Breast epithelium (tissue), 3 donors: ENCODE measurements around the gene ARFGEF2.

Source experiments
- POLR2A ChIP-seq: fragments of 450-650 bp; IDR thresholded peaks from one replicate; pipeline ENCODE4 v1.6.1; 2016; ENCODE audit warnings: antibody characterized with exemption, mild to moderate bottlenecking, moderate library complexity
- POLR2AphosphoS5 ChIP-seq, 3 donors: sonication (generic); formaldehyde crosslinking; IDR thresholded peaks; one replicate each; pipeline ENCODE4 v1.6.1; 2017; ENCODE audit warnings: antibody characterized with exemption in 3 of 3
- TF ChIP-seq, protein P1 (sequence below), 3 donors: fragments of 450-650 bp; IDR thresholded peaks; one replicate each; pipeline ENCODE4 v1.5.1; 2016 to 2017; ENCODE audit warnings: antibody characterized with exemption in 3 of 3, mild to moderate bottlenecking in 3 of 3, moderate library complexity in 3 of 3

DNA sequence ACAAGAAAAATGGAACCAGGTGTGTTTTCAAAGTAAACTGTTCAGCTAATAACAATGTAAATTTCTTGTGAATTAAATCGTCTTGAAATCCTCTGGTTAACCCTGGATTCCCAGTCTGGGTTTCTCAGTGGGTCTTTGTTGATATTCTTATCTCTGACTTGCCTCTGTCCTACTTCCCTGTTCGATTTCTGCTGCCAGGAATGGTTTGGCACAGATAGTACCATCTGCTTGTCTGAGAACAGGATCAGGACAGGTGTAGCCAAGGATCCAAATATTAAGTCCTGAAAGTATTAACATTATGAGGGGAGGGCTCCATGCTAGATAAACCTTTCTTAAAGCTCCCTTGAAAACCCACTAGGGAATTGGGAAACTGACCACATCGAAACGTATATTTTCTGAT, 30.1 kb downstream of the ARFGEF2 start:
- TF ChIP-seq, protein P1, sequence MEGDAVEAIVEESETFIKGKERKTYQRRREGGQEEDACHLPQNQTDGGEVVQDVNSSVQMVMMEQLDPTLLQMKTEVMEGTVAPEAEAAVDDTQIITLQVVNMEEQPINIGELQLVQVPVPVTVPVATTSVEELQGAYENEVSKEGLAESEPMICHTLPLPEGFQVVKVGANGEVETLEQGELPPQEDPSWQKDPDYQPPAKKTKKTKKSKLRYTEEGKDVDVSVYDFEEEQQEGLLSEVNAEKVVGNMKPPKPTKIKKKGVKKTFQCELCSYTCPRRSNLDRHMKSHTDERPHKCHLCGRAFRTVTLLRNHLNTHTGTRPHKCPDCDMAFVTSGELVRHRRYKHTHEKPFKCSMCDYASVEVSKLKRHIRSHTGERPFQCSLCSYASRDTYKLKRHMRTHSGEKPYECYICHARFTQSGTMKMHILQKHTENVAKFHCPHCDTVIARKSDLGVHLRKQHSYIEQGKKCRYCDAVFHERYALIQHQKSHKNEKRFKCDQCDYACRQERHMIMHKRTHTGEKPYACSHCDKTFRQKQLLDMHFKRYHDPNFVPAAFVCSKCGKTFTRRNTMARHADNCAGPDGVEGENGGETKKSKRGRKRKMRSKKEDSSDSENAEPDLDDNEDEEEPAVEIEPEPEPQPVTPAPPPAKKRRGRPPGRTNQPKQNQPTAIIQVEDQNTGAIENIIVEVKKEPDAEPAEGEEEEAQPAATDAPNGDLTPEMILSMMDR (IDR thresholded peaks at IDR 0.05): no peak
- TF ChIP-seq POLR2A (no peak), POLR2AphosphoS5 (IDR thresholded peaks at IDR 0.05) (no peak)
